SK-N-MC (cell line): Measurements from ENCODE around the gene DLG2.
"Not testable (repeated sequence)": the region's sequence is repeated elsewhere in the genome, so short reads cannot be mapped to it uniquely, and the experiment has no call there.

Experiments
- DNase-seq: peaks from one replicate; pipeline ENCODE4 v3.0.0-alpha.2; 2011; ENCODE audit warnings: low read depth, low spot score
- H3K27ac ChIP-seq: fragments of 200-600 bp; sonication (generic); 2 replicates; pipeline ENCODE4 v1.5.1; 2016; ENCODE audit warnings: mixed run types
- H3K36me3 ChIP-seq: fragments of 200-600 bp; sonication (generic); 2 replicates; pipeline ENCODE4 v1.6.1; 2017; ENCODE audit warnings: antibody characterized with exemption, low read length, mixed read lengths; ENCODE audit not compliant: insufficient read depth
- H3K4me3 ChIP-seq: fragments of 200-600 bp; sonication (generic); 2 replicates; pipeline ENCODE4 v1.5.1; 2016
- H3K9ac ChIP-seq: fragments of 200-600 bp; sonication (generic); 2 replicates; pipeline ENCODE4 v1.8.0; 2017; ENCODE audit warnings: mixed run types, mixed read lengths; ENCODE audit not compliant: insufficient read length
- H3K9me3 ChIP-seq: fragments of 200-600 bp; sonication (generic); 2 replicates; pipeline ENCODE4 v1.6.1; 2017; ENCODE audit warnings: low read depth, mild to moderate bottlenecking, antibody characterized with exemption, low read length, moderate library complexity, mixed read lengths
- EZH2 ChIP-seq: fragments of 200-600 bp; sonication (generic); IDR thresholded peaks from one replicate; pipeline ENCODE4 v1.6.1; 2017; ENCODE audit warnings: antibody characterized with exemption
- FOXP2 ChIP-seq: optimal IDR thresholded peaks from 2 replicates; pipeline ENCODE3; 2011; ENCODE audit warnings: mild to moderate bottlenecking, moderate library complexity; ENCODE audit not compliant: insufficient read depth; ENCODE audit errors: extremely low read length, control extremely low read depth
- POLR2AphosphoS5 ChIP-seq: IDR thresholded peaks from 2 replicates; pipeline ENCODE4 v1.6.1; 2012; ENCODE audit warnings: mild to moderate bottlenecking, low read depth, low read length, borderline replicate concordance

The DLG2 gene

DNA sequence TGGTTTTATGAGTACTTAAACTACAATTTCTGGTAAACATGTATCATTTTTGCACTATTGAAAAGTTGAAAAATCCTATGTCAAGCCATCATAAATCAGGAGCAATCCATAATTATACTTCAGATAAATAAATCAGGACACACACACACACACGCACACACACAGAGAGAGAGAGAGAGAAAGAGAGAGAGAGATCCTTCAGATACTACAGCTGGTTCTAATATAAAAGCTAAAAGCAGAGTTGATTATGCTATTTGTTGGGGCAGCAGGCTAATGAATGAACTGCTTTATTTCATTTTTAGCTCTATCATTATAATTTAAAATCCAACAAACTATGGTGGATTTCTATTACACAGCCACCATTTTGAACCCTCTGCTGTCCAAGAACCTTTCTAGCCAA lies 2018.6 kb downstream of the DLG2 start:
- H3K36me3 ChIP-seq: peaks cover 27% of the 10 kb centered on the region
- TF ChIP-seq EZH2: no peak
- TF ChIP-seq POLR2AphosphoS5: no peak
- TF ChIP-seq FOXP2: no peak
- peak overlapping the region; percentile 55 for H3K27ac ChIP-seq
- H3K9ac ChIP-seq: no peak overlapping the region
- H3K9me3 ChIP-seq: no peaks in the 10 kb centered on the region
- H3K4me3 ChIP-seq: no peak overlapping the region
- no peak for DNase-seq

DNA sequence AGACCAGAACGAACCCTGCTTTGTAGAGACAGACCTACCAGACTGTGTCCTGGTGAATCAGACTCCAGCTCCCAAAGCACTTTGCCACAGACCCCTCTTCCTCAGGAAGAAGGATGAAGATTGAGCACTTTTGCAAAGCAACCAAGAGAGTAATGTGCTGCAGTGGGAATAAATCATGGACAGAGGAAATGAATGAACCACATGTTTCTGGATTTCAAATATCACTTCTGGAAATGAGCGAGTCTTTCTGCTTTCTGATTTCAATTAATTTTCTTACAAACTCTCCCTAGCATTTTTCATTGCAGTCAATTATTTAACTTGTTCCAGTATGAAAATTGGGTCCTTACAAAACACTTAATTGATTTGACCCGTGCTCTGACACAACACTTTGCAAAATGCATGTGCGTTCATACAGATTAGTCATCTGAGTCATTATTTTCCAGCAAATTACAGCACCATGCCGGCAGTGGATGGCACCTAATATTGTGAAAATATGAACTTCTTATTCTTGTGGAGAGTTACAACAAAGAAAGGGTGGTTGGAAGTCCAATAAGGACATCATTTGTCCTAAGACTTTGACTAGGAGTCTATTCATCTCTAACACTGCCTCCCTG lies 2025.1 kb downstream of the DLG2 start:
- H3K36me3 ChIP-seq: peaks cover 48% of the 10 kb centered on the region
- H3K9me3 ChIP-seq: no peaks in the 10 kb centered on the region
- H3K9ac ChIP-seq: no peak overlapping the region
- no peak overlapping the region for H3K4me3 ChIP-seq
- H3K27ac ChIP-seq: peak overlapping the region; percentile 53
- no peak for DNase-seq
- TF ChIP-seq EZH2: no peak
- no peak for TF ChIP-seq FOXP2
- no peak for TF ChIP-seq POLR2AphosphoS5

DNA sequence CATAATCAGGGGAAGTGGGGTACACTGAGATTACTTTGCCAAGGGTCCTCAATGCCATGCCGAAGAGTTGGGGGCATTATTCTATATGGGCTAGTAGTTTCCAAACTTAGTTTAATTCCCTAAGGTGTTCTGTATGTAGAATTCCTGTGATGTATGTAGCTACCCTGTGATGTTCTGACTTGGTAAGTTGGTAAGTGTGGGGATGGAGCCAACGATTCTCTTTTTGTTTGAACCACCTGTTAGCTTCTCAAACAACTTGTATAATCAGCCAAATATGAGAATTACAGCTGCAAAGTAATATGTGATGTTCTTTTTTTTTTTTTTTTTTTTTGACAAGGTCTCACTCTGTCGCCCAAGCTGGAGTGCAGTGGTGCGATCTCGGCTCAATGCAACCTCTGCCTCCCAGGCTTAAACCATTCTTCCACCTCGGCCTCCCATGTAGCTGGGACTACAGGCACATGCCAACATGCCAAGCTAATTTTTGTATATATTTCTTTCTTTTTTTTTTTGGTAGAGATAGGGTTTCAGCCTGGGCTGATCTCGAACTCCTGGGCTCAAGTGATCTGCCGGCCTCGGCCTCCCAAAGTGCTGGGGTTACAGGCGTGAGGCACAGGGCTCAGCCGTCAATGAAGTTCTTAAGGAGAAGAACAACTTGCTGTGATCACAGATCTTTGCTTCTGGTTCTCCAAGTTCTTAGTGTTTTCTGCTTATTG lies 2025.8 kb downstream of the DLG2 start:
- DNase-seq: no peak
- Histone ChIP-seq H3K9ac (no peak overlapping the region), H3K36me3 (peaks cover 52% of the 10 kb centered on the region), H3K27ac (peak overlapping the region; percentile 53; the same call in 1 of the 2 replicates), H3K4me3 (no peak overlapping the region), H3K9me3 (no peaks in the 10 kb centered on the region)
- no peak for TF ChIP-seq EZH2
- TF ChIP-seq FOXP2: no peak
- TF ChIP-seq POLR2AphosphoS5: no peak

DNA sequence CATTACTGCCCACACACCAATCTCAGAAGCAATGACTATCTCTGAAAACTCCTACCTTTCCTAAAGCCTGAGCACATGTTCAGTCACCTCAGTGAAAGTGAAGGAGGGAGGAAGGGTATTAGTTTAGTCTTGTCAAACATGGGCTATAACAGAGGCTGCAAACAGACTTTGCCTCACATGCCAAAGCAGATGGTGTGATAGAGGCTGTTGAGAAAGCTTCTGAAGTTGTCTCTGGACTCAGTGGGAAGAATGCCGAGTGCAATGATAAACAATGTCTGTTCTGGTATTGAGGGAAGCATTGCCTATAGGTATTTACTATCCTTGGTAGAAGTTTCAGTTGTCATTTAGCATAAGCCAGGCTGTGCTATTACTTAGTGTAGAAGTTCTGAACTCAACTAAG lies 2026.5 kb downstream of the DLG2 start:
- DNase-seq: no peak
- no peak overlapping the region for H3K4me3 ChIP-seq
- H3K27ac ChIP-seq: 0 out of 2 replicates have a peak overlapping the region, but pooled peaks have one; percentile 7
- TF ChIP-seq POLR2AphosphoS5 (no peak), FOXP2 (no peak), EZH2 (no peak)
- no peaks in the 10 kb centered on the region for H3K9me3 ChIP-seq
- peaks cover 56% of the 10 kb centered on the region for H3K36me3 ChIP-seq
- no peak overlapping the region for H3K9ac ChIP-seq

DNA sequence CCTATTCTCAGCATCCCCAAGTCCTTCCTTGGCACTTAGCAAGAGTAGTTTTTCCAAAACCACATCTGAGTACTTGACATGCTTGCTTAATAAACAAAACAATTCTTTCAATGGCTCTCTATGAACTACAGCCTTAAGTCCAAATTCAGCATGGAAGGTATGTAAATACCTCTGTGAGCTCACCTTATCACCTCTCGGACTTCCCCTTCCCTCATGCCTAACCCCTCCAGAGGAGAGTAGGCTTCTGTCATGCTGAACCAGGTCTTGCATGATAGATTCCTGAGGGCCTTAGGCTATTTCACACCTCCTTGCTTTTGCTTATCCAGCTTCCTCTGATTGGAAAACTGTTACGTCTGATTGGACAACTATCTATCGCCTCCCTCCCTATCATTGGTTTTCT lies 2028.1 kb downstream of the DLG2 start:
- Histone ChIP-seq H3K4me3 (no peak overlapping the region), H3K9ac (no peak overlapping the region), H3K27ac (peak overlapping the region; percentile 48; the same call in 1 of the 2 replicates), H3K36me3 (peaks cover 59% of the 10 kb centered on the region), H3K9me3 (no peaks in the 10 kb centered on the region)
- TF ChIP-seq POLR2AphosphoS5 (no peak), EZH2 (no peak), FOXP2 (no peak)
- DNase-seq: no peak

DNA sequence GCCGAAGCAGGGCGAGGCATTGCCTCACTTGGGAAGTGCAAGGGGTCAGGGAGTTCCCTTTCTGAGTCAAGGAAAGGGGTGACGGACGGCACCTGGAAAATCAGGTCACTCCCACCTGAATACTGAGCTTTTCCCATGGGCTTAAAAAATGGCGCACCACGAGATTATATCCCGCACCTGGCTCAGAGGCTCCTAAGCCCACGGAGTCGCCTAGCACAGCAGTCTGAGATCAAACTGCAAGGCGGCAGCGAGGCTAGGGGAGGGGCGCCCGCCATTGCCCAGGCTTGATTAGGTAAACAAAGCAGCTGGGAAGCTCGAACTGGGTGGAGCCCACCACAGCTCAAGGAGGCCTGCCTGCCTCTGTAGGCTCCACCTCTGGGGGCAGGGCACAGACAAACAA lies 2039.3 kb downstream of the DLG2 start:
- H3K4me3 ChIP-seq, H3K9ac ChIP-seq, DNase-seq: not testable (repeated sequence)

DNA sequence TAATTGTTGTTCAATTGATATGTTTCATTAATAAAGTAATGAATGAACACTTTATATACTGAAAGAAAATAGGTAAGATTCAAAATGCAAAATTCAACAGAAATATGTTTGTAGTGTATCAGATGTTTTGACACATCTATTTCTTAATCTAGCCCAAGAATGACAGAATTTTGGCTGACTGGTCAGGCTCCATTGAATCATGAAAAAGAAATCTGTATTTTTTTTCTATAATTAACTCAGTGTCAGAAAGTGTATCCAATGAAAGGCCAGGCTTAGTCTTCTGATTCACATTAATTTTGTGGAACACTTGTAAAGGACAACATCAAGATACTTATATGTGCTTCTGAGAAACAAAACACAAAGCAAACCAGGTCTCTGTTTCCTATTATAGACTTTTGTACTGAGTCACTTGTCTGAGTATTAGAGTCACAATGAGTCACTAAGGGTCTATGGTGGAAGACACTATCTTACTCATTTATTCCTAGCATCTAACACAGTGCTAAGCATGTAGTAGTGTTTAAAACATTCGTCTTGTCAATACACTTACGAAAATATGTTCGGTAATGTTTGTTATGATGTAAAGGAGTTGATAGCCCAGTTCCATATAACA lies 2043.3 kb downstream of the DLG2 start:
- H3K9me3 ChIP-seq: no peaks in the 10 kb centered on the region
- TF ChIP-seq FOXP2 (no peak), EZH2 (no peak), POLR2AphosphoS5 (no peak)
- DNase-seq: no peak
- H3K9ac ChIP-seq: no peak overlapping the region
- no peak overlapping the region for H3K27ac ChIP-seq
- H3K4me3 ChIP-seq: no peak overlapping the region
- H3K36me3 ChIP-seq: peaks cover 28% of the 10 kb centered on the region

More for the DNA sequence above, 2039.3 kb downstream of the DLG2 start:
- not testable (repeated sequence) for H3K9me3 ChIP-seq, H3K27ac ChIP-seq
- peaks cover 17% of the 10 kb centered on the region for H3K36me3 ChIP-seq

DNA sequence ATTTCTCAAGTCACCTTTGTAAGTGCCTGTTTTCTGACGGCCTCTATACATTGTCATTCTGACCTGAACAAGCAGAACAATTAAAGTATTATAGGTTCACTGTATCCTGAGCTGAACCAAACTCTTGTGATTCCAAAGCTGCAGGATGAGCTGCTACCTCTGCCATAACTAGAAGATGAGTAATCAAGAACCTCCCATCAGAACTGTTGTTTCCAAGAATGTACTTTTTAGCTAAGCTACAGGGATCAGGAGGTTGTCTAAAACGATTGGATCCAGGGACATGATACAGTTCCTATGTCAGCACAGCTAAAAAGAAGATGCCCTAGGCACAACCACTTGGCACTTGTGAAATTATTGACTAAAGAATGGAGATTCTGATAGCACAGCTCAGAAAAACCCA lies 2052.6 kb downstream of the DLG2 start:
- Histone ChIP-seq H3K9me3 (no peaks in the 10 kb centered on the region), H3K9ac (no peak overlapping the region), H3K27ac (peak overlapping the region; percentile 77; the same call in 1 of the 2 replicates), H3K4me3 (peak overlapping the region; percentile 25; the same call in 1 of the 2 replicates), H3K36me3 (no peaks in the 10 kb centered on the region)
- no peak for TF ChIP-seq EZH2
- TF ChIP-seq POLR2AphosphoS5: no peak
- TF ChIP-seq FOXP2: no peak
- no peak for DNase-seq
